Activated CD8-positive, alpha-beta T cell treated with anti-CD3 and anti-CD28 coated beads for 36 hours (primary cell): Measurements from ENCODE around the gene DAB2IP. TPM values are rescaled to one million over a fixed set of nuclear protein-coding genes. Genes with fewer than 3 reads are reported as not detected.

ENCODE experiments used
- ATAC-seq: fragments of 200-7000 bp; cut with Tn5 transposase; one replicate; pipeline ENCODE4 v1.10.0; 2021; ENCODE audit warnings: mild to moderate bottlenecking, moderate library complexity
- CTCF ChIA-PET: fragments of 350-600 bp; sonication (Branson Sonifier 250); formaldehyde crosslinking; loops from one replicate; lab custom pipeline; 2021; ENCODE audit warnings: antibody characterized with exemption; lab: Charles Lee
- POLR2A ChIA-PET: fragments of 350-600 bp; sonication (Branson Sonifier 250); formaldehyde crosslinking; loops from one replicate; lab custom pipeline; 2021; ENCODE audit warnings: antibody characterized with exemption; lab: Charles Lee
- DNase-seq: peaks from one replicate; pipeline ENCODE4 v3.0.0-alpha.2; 2020
- H3K27ac Mint-ChIP-seq: one replicate; pipeline ENCODE4 v1.8.0; 2021; ENCODE audit warnings: mild to moderate bottlenecking, mixed read lengths
- H3K27me3 Mint-ChIP-seq: one replicate; pipeline ENCODE4 v1.8.0; 2021; ENCODE audit warnings: mixed read lengths
- H3K36me3 Mint-ChIP-seq: one replicate; pipeline ENCODE4 v1.8.0; 2021; ENCODE audit warnings: low read depth, mixed read lengths
- H3K4me1 Mint-ChIP-seq: one replicate; pipeline ENCODE4 v1.8.0; 2021; ENCODE audit warnings: low read depth, mixed read lengths
- H3K4me3 Mint-ChIP-seq: one replicate; pipeline ENCODE4 v1.8.0; 2021; ENCODE audit warnings: mild to moderate bottlenecking, moderate library complexity, mixed read lengths
- H3K9me3 Mint-ChIP-seq: one replicate; pipeline ENCODE4 v1.8.0; 2021; ENCODE audit warnings: mixed read lengths
- CTCF ChIP-seq: fragments of 200-600 bp; IDR thresholded peaks from one replicate; pipeline ENCODE4 v1.8.0; 2022; ENCODE audit warnings: antibody characterized with exemption, mild to moderate bottlenecking
- intact Hi-C: fragments of 100-400 bp; cut with micrococcal nuclease; formaldehyde crosslinking; loops from one replicate; pipeline ENCODE4 v1.10.0; 2022
- total RNA-seq, 2 experiments: library from RNA; stranded (reverse); gene quantifications; one replicate each; pipeline ENCODE4 v1.2.3, GENCODE V29; 2021

The DAB2IP gene
- total RNA-seq, 2 experiments from 2014 or later, result 0.54 to 1.5 TPM

- no peak overlapping the region for H3K4me3 Mint-ChIP-seq
- no peak for TF ChIP-seq CTCF
- ChIA-PET CTCF (no interaction called here), POLR2A (no interaction called here)
- no peaks in the 10 kb centered on the region for H3K27me3 Mint-ChIP-seq
- ATAC-seq (no peak), DNase-seq (no peak)
- no peaks in the 10 kb centered on the region for H3K9me3 Mint-ChIP-seq
- H3K4me1 Mint-ChIP-seq, result no peaks in the 10 kb centered on the region
- H3K27ac Mint-ChIP-seq, result no peak overlapping the region
- H3K36me3 Mint-ChIP-seq, result no peaks in the 10 kb centered on the region
- intact Hi-C loops, result no loop called here
Measured at GRCh38 chr9:121756474-121757280, 105.2 kb downstream of the DAB2IP start.

- intact Hi-C loops, result no loop called here
- H3K27me3 Mint-ChIP-seq, result no peaks in the 10 kb centered on the region
- no peak for DNase-seq
- no peaks in the 10 kb centered on the region for H3K36me3 Mint-ChIP-seq
- H3K9me3 Mint-ChIP-seq, result no peaks in the 10 kb centered on the region
- ChIA-PET CTCF (no interaction called here), POLR2A (no interaction called here)
- H3K27ac Mint-ChIP-seq, result no peak overlapping the region
- no peak overlapping the region for H3K4me3 Mint-ChIP-seq
- ATAC-seq, result no peak
- H3K4me1 Mint-ChIP-seq, result no peaks in the 10 kb centered on the region
- TF ChIP-seq CTCF, result no peak
Measured at GRCh38 chr9:121757281-121757585, 105.8 kb downstream of the DAB2IP start.

- CTCF ChIA-PET, result no interaction called here
- no peak overlapping the region for H3K27ac Mint-ChIP-seq
Measured at GRCh38 chr9:121758693-121759092, 107.3 kb downstream of the DAB2IP start.

GRCh38 chr9:121759996-121760395 is 108.6 kb downstream of the DAB2IP start:
- H3K4me3 Mint-ChIP-seq, result no peak overlapping the region
- CTCF ChIA-PET, result no interaction called here
- no peak overlapping the region for H3K27ac Mint-ChIP-seq
- POLR2A ChIA-PET, result no interaction called here
- H3K9me3 Mint-ChIP-seq, result no peaks in the 10 kb centered on the region
- H3K27me3 Mint-ChIP-seq, result no peaks in the 10 kb centered on the region
- intact Hi-C loops, result no loop called here
- no peak for DNase-seq
- no peak for TF ChIP-seq CTCF
- H3K36me3 Mint-ChIP-seq, result no peaks in the 10 kb centered on the region
- ATAC-seq, result no peak
- no peaks in the 10 kb centered on the region for H3K4me1 Mint-ChIP-seq

More at GRCh38 chr9:121758693-121759092, 107.3 kb downstream of the DAB2IP start:
- H3K4me1 Mint-ChIP-seq, result no peaks in the 10 kb centered on the region
- POLR2A ChIA-PET, result no interaction called here
- H3K4me3 Mint-ChIP-seq, result no peak overlapping the region
- no peaks in the 10 kb centered on the region for H3K36me3 Mint-ChIP-seq
- no peak for TF ChIP-seq CTCF
- H3K27me3 Mint-ChIP-seq, result no peaks in the 10 kb centered on the region
- DNase-seq (no peak), ATAC-seq (no peak)
- H3K9me3 Mint-ChIP-seq, result no peaks in the 10 kb centered on the region
- intact Hi-C loops, result no loop called here

GRCh38 chr9:121760571-121760970 is 109.1 kb downstream of the DAB2IP start:
- Mint-ChIP-seq H3K4me1 (no peaks in the 10 kb centered on the region), H3K4me3 (no peak overlapping the region), H3K27me3 (no peaks in the 10 kb centered on the region), H3K36me3 (no peaks in the 10 kb centered on the region), H3K9me3 (no peaks in the 10 kb centered on the region), H3K27ac (no peak overlapping the region)
- POLR2A ChIA-PET, result no interaction called here
- intact Hi-C loops, result no loop called here
- ATAC-seq (no peak), DNase-seq (no peak)
- CTCF ChIA-PET, result no interaction called here
- no peak for TF ChIP-seq CTCF
